Activated CD8-positive, alpha-beta memory T cell treated with anti-CD3 and anti-CD28 coated beads, Interleukin-2, amount 50 U/mL, for 48 hours (primary cell): ENCODE measurements around the gene CREB5.

Source experiments
- DNase-seq: peaks from one replicate; pipeline ENCODE4 v3.0.0-alpha.2; 2020

Gene CREB5

DNA sequence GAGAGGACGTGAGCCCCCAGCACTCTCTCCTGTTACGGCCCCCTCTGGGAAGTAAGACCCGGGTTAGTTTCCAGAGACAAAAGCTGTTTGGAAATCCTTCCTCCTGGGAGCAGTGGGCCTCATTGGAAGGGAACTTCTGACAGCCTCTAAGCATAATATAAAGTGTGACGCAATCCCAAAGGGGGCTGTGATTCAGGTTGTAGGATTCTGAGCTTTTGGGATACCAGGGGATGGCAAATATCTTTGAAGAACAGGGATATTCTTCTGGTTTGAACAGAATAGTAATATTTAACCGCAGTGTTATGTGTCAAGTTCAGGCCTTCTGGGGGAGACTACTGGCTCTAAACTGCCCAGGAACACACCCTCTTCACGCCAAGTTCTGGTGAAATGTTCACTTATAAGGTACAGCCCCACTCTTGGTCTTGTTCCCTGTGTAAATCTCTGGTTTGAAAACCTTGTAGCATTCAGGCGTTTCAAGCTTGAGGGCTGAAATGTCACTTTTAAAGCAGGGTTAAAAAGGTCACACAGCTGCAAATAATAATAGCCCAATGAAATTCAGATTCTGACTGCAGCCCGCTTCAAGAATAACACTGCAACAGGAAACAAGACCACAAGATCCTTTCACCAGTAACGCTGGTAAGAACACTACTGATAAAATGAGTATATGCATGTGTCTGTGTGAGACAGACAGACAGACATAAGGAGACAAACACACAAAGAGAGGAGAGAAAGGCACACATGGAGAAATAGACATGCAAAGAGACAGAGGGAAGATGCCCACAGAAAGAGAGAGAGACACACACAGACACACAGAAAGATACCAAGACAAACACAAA is 69.0 kb downstream of the CREB5 start:
- no peak for DNase-seq

DNA sequence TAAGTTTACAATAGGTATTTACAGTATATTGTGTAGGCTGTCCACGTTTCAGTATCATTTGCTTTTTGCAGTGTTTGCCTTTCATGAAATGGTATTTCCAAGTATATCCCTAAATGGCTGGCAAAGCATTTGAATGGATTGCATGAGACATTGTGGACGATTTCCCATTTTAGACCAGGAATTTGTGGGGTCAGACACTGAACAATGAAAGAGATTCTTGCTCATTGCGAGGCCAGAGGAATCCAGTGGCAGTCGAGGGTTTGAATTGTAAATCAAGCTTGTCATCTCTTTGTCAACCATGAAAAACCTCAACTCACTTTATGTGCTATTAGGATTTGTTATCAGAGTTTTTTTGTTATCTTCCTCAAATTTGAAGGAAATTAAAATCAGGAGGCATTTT is 70.8 kb downstream of the CREB5 start:
- DNase-seq: no peak

- DNase-seq: no peak
These were observed 71.7 kb downstream of the CREB5 start for GRCh38 chr7:28483908-28484605.

DNA sequence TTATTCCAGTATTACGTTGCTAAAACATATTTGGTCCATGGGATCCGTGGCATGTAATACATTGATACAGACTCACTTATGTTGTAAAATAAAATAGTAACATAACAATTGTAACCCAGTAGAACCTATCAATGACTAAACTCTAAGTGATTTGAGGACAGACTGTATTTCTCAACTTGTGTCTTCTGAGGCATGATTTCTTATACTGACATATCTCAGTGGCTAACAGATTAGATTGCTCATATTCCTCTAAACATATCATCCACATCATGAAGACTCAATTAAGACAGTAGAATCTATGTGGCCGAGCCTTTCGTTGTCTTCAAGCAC is 72.3 kb downstream of the CREB5 start:
- no peak for DNase-seq

GRCh38 chr7:28487487-28487886 is 75.2 kb downstream of the CREB5 start:
- DNase-seq: no peak

GRCh38 chr7:28488061-28488791 is 75.9 kb downstream of the CREB5 start:
- no peak for DNase-seq

GRCh38 chr7:28490831-28491230 is 78.5 kb downstream of the CREB5 start:
- DNase-seq: no peak

- DNase-seq: no peak
These were observed 81.2 kb downstream of the CREB5 start for GRCh38 chr7:28493477-28493876.

GRCh38 chr7:28497009-28497408 is 84.7 kb downstream of the CREB5 start:
- no peak for DNase-seq

- no peak for DNase-seq
These were observed 86.3 kb downstream of the CREB5 start for GRCh38 chr7:28498636-28499035.

DNA sequence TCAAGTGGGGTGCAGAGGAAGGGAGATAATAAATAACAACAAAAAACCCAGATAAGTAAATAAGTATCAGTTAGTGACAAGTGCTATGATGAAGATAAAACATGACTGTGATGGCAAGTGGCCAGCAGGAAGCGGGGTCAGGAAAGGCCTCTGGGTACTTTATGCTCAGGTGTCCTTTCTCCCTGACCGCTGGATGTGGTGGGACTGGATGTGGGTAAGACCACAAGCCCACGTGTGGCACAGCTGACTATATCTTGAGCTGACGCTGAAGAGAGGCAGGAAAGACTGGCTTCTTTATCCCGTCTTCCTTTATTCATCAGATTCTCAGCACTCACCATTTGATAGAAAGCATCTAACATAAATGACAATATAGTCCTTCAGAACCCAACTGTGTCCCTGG is 87.8 kb downstream of the CREB5 start:
- no peak for DNase-seq

DNA sequence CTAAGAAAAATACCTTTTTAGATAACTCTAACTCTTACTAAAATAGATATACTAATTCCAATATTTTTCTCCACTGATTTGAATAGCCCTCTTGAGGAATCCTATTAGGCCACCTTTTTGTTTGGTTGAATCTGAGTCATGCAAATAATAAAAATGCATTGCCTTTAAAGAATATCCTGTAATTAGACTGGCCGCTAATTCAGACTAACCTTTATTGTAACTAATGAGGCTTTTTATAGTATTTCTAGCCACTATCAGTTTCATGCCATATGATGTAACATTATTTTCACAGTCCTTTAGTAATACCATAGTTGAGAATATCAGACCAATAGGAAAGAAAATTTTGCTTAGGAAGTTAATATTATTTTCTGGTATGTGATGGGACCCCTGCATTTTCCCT is 90.1 kb downstream of the CREB5 start:
- no peak for DNase-seq

GRCh38 chr7:28503396-28503795 is 91.1 kb downstream of the CREB5 start:
- DNase-seq: no peak

- no peak for DNase-seq
These were observed 92.7 kb downstream of the CREB5 start for GRCh38 chr7:28505014-28505413.

GRCh38 chr7:28505867-28506266 is 93.5 kb downstream of the CREB5 start:
- no peak for DNase-seq

DNA sequence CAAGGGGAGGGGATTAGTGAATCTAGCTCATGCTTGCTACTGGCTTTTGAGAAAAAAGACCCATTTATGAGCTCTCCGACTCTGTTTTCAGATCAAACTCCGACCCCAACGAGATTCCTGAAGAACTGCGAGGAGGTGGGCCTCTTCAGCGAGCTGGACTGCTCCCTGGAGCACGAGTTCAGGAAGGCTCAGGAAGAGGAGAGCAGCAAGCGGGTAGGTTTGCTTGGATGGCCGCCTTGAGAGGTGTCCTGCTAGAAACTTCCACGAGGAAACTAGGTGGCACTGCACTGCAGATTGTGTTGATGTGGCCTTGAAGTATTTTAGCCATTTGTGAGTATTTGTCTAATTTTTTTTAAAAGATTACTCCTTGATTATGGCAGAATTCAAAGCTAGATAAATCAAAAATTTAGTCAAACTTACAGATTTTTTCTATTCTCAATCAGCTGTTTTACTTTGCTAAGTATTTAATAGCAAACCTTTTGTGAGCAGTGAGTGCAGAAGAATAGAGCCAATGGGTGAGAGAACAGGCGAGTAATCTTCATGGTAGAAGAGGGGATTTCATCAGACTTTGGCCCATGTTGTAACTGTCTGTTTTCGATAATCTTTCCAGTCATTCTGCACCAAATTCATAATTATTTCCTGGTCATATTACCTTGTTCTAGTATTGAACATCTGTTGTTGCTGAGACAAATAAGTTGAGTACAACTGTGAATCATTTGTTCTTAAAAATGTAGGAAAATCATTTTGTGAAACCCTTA is 95.4 kb downstream of the CREB5 start:
- DNase-seq: no peak

DNA sequence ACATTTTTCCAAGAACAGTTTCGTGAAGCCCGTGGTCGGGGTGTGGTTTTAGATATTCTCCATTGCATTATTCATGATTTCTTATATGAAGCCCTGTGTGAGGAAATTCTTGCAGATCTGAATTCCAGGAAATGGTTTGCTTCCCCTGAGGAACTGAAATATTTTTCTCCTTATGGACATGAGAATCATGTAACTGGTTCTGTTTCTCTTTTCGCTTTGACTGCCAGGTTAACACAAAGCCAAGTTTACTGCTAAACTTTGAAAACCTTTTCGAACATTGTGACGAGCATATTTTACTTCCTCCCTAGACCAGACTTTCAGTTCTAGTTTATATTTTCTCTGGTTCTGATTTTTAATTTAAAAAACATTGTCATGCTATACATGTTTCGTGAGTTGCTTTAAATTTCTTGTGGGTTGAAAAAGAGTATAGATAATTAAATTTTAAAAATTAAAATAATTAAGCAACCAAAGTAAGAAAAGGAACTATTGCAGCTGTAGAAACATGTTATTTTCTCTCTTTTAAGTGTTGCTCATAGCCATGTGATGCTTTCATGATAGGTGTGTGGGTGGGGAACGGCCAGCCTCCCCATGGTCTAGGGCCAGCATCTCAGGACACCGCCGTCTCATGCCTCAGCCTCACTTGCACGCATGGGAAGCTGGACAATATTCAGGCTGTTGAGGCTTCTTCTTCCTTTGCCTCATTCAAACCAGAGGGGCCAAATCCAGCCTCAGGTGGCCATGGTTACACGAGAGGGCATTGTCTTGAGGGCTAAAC is 97.1 kb downstream of the CREB5 start:
- DNase-seq: no peak

GRCh38 chr7:28510026-28510369 is 97.7 kb downstream of the CREB5 start:
- DNase-seq: no peak

DNA sequence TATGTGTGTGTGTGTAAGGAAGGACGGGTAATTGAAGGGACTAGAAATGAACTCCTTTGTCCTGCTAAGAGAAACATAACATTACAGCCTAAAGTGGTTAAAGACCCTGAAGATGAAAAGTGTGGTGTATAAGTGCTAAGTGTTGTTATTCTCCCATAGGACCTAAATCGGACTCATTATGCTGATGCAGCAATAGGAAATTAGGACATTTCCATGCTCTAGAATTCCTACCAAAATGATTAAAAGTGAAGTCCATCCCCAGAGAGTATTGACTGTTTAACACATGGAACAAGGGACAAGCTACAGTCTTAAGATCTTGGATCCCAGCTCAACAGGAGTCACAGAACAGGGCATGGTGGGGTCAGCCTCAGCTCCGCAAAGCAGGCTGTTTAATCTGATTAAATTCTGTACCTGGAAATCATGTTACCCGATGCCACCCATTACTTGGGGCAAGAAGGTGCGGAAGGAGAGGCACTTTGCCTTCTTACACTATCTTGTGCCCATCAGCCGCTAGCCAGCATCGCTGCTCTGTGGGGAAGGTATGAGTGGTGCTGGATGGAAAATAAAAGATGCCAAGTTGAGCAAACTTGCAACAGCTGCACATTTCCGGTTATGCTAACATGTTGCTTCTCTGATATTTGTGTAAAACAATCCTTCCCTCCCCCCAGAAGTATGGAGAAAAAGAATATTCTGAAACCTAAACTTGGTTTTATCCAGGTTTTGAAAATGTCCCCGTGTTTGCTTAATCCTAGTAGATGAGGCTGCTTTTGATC is 100.5 kb downstream of the CREB5 start:
- no peak for DNase-seq

DNA sequence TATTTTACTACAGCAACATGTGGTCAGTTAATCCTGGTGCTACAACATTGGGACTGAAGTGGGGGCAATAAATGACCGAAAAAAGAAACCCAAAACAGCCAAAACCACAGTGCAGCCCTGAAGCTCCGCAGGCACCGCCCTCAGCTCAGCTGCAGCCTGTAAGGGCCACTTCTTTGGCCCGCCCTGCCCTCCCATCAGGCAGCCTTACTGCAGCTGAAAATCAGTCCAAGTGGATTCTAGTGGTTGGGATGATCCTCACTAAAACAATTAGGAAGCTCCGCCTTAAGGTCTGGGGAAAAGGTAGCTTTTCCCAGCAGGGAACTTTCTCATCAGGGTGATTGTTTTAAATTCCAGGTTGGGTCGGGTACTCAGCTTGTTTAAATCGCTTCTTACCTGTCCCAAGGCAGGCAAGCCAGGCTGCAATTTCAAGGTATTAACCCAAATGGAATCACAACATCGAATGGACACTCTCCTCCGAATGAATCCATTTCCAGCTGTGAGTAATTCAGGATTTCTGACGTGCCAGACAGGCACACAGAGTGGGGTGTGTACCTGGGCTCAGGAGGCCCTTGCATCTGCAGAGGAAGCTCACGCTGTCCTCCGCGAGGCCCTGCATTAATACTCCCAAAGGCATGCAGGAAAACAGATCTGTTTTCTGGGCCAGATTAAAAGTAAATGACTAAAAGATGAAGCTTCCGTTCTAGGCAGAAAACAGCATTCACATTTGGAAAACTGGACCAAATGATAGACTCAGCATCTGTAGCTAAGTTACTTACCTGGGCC is 104.3 kb downstream of the CREB5 start:
- DNase-seq: no peak

GRCh38 chr7:28517206-28517605 is 104.9 kb downstream of the CREB5 start:
- no peak for DNase-seq
